HCT116 (cell line): Measurements from ENCODE around the gene ARHGEF17. TPM values are rescaled to one million over a fixed set of nuclear protein-coding genes. Genes with fewer than 3 reads are reported as not detected.

Experiments
- ATAC-seq: fragments of 200-7000 bp; cut with Tn5 transposase; 2 replicates; pipeline ENCODE4 v1.9.1; 2020; ENCODE audit warnings: mild to moderate bottlenecking, moderate library complexity
- BruUV-seq: library from RNA; stranded (reverse); fragments of 400-500 nt; replicated peaks from 2 replicates; lab custom pipeline; 2021; lab: Mats Ljungman, UMichigan
- CTCF ChIA-PET: fragments of 300-600 bp; sonication (Branson Sonifier 250); formaldehyde crosslinking; loops from one replicate; lab custom pipeline; 2021; ENCODE audit warnings: antibody characterized with exemption; lab: Charles Lee
- POLR2A ChIA-PET: fragments of 300-600, 350-600 bp; sonication (Branson Sonifier 250); formaldehyde crosslinking; loops from one replicate; lab custom pipeline; 2021; ENCODE audit warnings: antibody characterized with exemption; lab: Charles Lee
- RAD21 ChIA-PET, 2 experiments: fragments of 300-600 bp; sonication (Branson Sonifier 250); formaldehyde crosslinking; loops; one replicate each; lab custom pipeline; 2023; ENCODE audit warnings: low total read pairs in 2 of 2; ENCODE audit not compliant: uncharacterized antibody in 2 of 2, unreplicated experiment in 2 of 2, low non-redundant PET in 1 of 2; lab: Charles Lee
- DNase-seq: peaks from one replicate; pipeline ENCODE4 v3.0.0-alpha.2; 2010; ENCODE audit warnings: low read depth, low spot score
- H2AFZ ChIP-seq: fragments of 200-600 bp; shearing (Covaris generic), sonication (generic); 2 replicates; pipeline ENCODE4 v1.6.1; 2017; ENCODE audit warnings: low read depth, mixed run types, mixed read lengths, antibody characterized with exemption, low read length; ENCODE audit not compliant: poor library complexity, severe bottlenecking
- H3K27ac ChIP-seq: 2 replicates; pipeline ENCODE4 v1.5.1; 2012; ENCODE audit warnings: low read depth, low read length
- H3K27me3 ChIP-seq: fragments of 200-600 bp; sonication (generic); 2 replicates; pipeline ENCODE4 v1.6.1; 2016; ENCODE audit warnings: mixed run types, low read length, mixed read lengths; ENCODE audit not compliant: insufficient read depth
- H3K36me3 ChIP-seq, 2 experiments: fragments of 200-500 bp in 1 of 2; fragments of 200-600 bp in 1 of 2; sonication (Bioruptor generic) in 1 of 2; sonication (generic) in 1 of 2; 2 replicates each; pipeline versions ENCODE4 v1.5.1 to v1.6.1; 2014 to 2016; ENCODE audit warnings: low read length in 2 of 2, inconsistent platforms in 1 of 2, mixed read lengths in 1 of 2, mixed run types in 1 of 2; ENCODE audit not compliant: insufficient read depth in 2 of 2, control insufficient read depth in 1 of 2
- H3K4me1 ChIP-seq, 2 experiments: fragments of 200-600 bp in 1 of 2; sonication (generic) in 1 of 2; 2 replicates each; pipeline versions ENCODE4 v1.5.1 to v1.6.1; 2012 to 2017; ENCODE audit warnings: low read length in 2 of 2, inconsistent platforms in 1 of 2, mild to moderate bottlenecking in 1 of 2, mixed read lengths in 1 of 2, mixed run types in 1 of 2, moderate library complexity in 1 of 2; ENCODE audit not compliant: insufficient read depth in 2 of 2, control insufficient read depth in 1 of 2
- H3K4me2 ChIP-seq: fragments of 200-600 bp; sonication (generic); 2 replicates; pipeline ENCODE4 v1.6.1; 2017; ENCODE audit warnings: mixed run types, low read length, mixed read lengths
- H3K4me3 ChIP-seq, 2 experiments: fragments of 200-600 bp in 1 of 2; sonication (generic) in 1 of 2; replicated peaks in 1 of 2; 2 replicates each; pipeline ENCODE4 v1.5.1; 2011 to 2016; ENCODE audit warnings: low read length in 2 of 2, control low read depth in 1 of 2, low read depth in 1 of 2, mild to moderate bottlenecking in 1 of 2, mixed read lengths in 1 of 2, mixed run types in 1 of 2
- H3K79me2 ChIP-seq: fragments of 200-600 bp; sonication (generic); 2 replicates; pipeline ENCODE4 v1.6.1; 2017; ENCODE audit warnings: mild to moderate bottlenecking, mixed run types, low read length, moderate library complexity, mixed read lengths; ENCODE audit not compliant: insufficient read depth
- H3K9ac ChIP-seq: fragments of 200-600 bp; sonication (generic); 2 replicates; pipeline ENCODE4 v1.6.1; 2016; ENCODE audit warnings: low read length, mixed read lengths
- H3K9me2 ChIP-seq: fragments of 200-600 bp; sonication (generic), shearing (Covaris generic); 2 replicates; pipeline ENCODE4 v1.6.1; 2017; ENCODE audit warnings: mixed run types, mild to moderate bottlenecking, moderate library complexity; ENCODE audit not compliant: insufficient read depth
- H3K9me3 ChIP-seq, 2 experiments: fragments of 200-500 bp in 1 of 2; fragments of 200-600 bp in 1 of 2; sonication (Bioruptor generic) in 1 of 2; sonication (generic) in 1 of 2; 2 replicates each; pipeline ENCODE4 v1.6.1; 2014 to 2017; ENCODE audit warnings: low read length in 2 of 2, mixed read lengths in 2 of 2, inconsistent platforms in 1 of 2, low read depth in 1 of 2, mild to moderate bottlenecking in 1 of 2, mixed run types in 1 of 2, moderate library complexity in 1 of 2; ENCODE audit not compliant: control insufficient read depth in 1 of 2, insufficient read depth in 1 of 2
- H4K20me1 ChIP-seq: fragments of 200-600 bp; sonication (generic), shearing (Covaris generic); 2 replicates; pipeline ENCODE4 v1.6.1; 2017; ENCODE audit warnings: mixed run types, mild to moderate bottlenecking, moderate library complexity; ENCODE audit not compliant: insufficient read depth
- CBX3 ChIP-seq: IDR thresholded peaks from 2 replicates; pipeline ENCODE4 v1.6.1; 2012; ENCODE audit warnings: low read depth
- CEBPB ChIP-seq: IDR thresholded peaks from 2 replicates; pipeline ENCODE4 v1.6.1; 2012; ENCODE audit warnings: low read depth
- ELF1 ChIP-seq: IDR thresholded peaks from 2 replicates; pipeline ENCODE4 v1.6.1; 2012; ENCODE audit warnings: low read depth, borderline replicate concordance
- EZH2 ChIP-seq: fragments of 200-600 bp; sonication (generic); IDR thresholded peaks from 2 replicates; pipeline ENCODE4 v1.6.1; 2017; ENCODE audit warnings: antibody characterized with exemption, mixed run types
- JUND ChIP-seq: IDR thresholded peaks from 2 replicates; pipeline ENCODE4 v1.6.1; 2012
- MAX ChIP-seq: IDR thresholded peaks from 2 replicates; pipeline ENCODE4 v1.6.1; 2012
- POLR2A ChIP-seq: IDR thresholded peaks from 2 replicates; pipeline ENCODE4 v1.7.0; 2011; ENCODE audit warnings: borderline replicate concordance; ENCODE audit not compliant: insufficient read depth, insufficient read length; ENCODE audit errors: extremely low read depth
- POLR2AphosphoS5 ChIP-seq: IDR thresholded peaks from 2 replicates; pipeline ENCODE4 v1.6.1; 2011; ENCODE audit warnings: mild to moderate bottlenecking, low read depth, low read length, moderate library complexity
- RAD21 ChIP-seq: IDR thresholded peaks from 2 replicates; pipeline ENCODE4 v1.6.1; 2012; ENCODE audit warnings: low read depth, mild to moderate bottlenecking
- SIN3A ChIP-seq: IDR thresholded peaks from 2 replicates; pipeline ENCODE4 v1.6.1; 2012; ENCODE audit warnings: low read depth
- SP1 ChIP-seq: IDR thresholded peaks from 2 replicates; pipeline ENCODE4 v1.6.1; 2012; ENCODE audit warnings: low read depth
- SRF ChIP-seq: IDR thresholded peaks from 2 replicates; pipeline ENCODE4 v1.6.1; 2012; ENCODE audit warnings: low read depth
- TCF7L2 ChIP-seq: IDR thresholded peaks from 2 replicates; pipeline ENCODE4 v1.7.0; 2011; ENCODE audit warnings: borderline replicate concordance, inconsistent platforms; ENCODE audit not compliant: insufficient read depth, insufficient read length; ENCODE audit errors: extremely low read depth
- ZFX ChIP-seq: fragments of 450-650 bp; IDR thresholded peaks from 2 replicates; pipeline ENCODE4 v1.6.1; 2017
- intact Hi-C: fragments of 100-400 bp; cut with micrococcal nuclease; formaldehyde crosslinking; loops from 2 replicates; pipeline ENCODE4 v1.10.0; 2022
- total RNA-seq: library from RNA; stranded (reverse); gene quantifications from one replicate; pipeline ENCODE4 v1.2.1, GENCODE V29; 2021; ENCODE audit not compliant: unreplicated experiment
- TF ChIP-seq, protein P1 (sequence below): IDR thresholded peaks from 2 replicates; pipeline ENCODE4 v1.6.1; 2011; ENCODE audit warnings: mild to moderate bottlenecking, low read length, moderate library complexity; ENCODE audit not compliant: insufficient replicate concordance; ENCODE audit errors: extremely low read depth
- TF ChIP-seq, protein P2 (sequence below), 3 experiments: fragments of 200-600 bp in 1 of 3; sonication (generic) in 1 of 3; IDR thresholded peaks in 2 of 3; conservative IDR thresholded peaks in 1 of 3; 2 replicates each; pipeline ENCODE4 v1.5.1; 2012 to 2017; ENCODE audit warnings: low read depth in 2 of 3, low read length in 2 of 3, antibody characterized with exemption in 1 of 3, borderline replicate concordance in 1 of 3, control low read depth in 1 of 3, mild to moderate bottlenecking in 1 of 3, mixed read lengths in 1 of 3, mixed run types in 1 of 3, moderate library complexity in 1 of 3; ENCODE audit not compliant: insufficient read depth in 1 of 3
- TF ChIP-seq, protein P3 (sequence below): IDR thresholded peaks from 2 replicates; pipeline ENCODE4 v1.6.1; 2012

The ARHGEF17 gene
- total RNA-seq, 1 experiment from 2014 or later, result 18.2 TPM

GRCh38 chr11:73315293-73316020 is 7.4 kb downstream of the ARHGEF17 start:
- POLR2A ChIA-PET, result interaction anchor here (1.1 kb wide), 1 partner anchor 8 kb away, joined by 3 read pairs; no protein-coding TSS in a partner anchor

More at GRCh38 chr11:73315293-73316020, 7.4 kb downstream of the ARHGEF17 start:
- ChIA-PET CTCF (interaction anchor here (1.2 kb wide), 1 partner anchor 15 kb away, joined by 3 read pairs; no protein-coding TSS in a partner anchor), RAD21 (interaction anchor here in 1 of 2 experiments (0.6 kb wide), 1 partner anchor 13 kb away, joined by 3 read pairs; no protein-coding TSS in a partner anchor)
- BruUV-seq, result no TSS peak
- TF ChIP-seq, protein P1, sequence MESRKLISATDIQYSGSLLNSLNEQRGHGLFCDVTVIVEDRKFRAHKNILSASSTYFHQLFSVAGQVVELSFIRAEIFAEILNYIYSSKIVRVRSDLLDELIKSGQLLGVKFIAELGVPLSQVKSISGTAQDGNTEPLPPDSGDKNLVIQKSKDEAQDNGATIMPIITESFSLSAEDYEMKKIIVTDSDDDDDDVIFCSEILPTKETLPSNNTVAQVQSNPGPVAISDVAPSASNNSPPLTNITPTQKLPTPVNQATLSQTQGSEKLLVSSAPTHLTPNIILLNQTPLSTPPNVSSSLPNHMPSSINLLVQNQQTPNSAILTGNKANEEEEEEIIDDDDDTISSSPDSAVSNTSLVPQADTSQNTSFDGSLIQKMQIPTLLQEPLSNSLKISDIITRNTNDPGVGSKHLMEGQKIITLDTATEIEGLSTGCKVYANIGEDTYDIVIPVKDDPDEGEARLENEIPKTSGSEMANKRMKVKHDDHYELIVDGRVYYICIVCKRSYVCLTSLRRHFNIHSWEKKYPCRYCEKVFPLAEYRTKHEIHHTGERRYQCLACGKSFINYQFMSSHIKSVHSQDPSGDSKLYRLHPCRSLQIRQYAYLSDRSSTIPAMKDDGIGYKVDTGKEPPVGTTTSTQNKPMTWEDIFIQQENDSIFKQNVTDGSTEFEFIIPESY, result no peak
- TF ChIP-seq, protein P2, sequence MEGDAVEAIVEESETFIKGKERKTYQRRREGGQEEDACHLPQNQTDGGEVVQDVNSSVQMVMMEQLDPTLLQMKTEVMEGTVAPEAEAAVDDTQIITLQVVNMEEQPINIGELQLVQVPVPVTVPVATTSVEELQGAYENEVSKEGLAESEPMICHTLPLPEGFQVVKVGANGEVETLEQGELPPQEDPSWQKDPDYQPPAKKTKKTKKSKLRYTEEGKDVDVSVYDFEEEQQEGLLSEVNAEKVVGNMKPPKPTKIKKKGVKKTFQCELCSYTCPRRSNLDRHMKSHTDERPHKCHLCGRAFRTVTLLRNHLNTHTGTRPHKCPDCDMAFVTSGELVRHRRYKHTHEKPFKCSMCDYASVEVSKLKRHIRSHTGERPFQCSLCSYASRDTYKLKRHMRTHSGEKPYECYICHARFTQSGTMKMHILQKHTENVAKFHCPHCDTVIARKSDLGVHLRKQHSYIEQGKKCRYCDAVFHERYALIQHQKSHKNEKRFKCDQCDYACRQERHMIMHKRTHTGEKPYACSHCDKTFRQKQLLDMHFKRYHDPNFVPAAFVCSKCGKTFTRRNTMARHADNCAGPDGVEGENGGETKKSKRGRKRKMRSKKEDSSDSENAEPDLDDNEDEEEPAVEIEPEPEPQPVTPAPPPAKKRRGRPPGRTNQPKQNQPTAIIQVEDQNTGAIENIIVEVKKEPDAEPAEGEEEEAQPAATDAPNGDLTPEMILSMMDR (IDR thresholded peaks at IDR 0.05 in 2 of 3, conservative IDR thresholded peaks at IDR 0.05 in 1 of 3; ENCODE audit: borderline replicate concordance in 1 of 3, insufficient read depth in 1 of 3, low read depth in 2 of 3, low read length in 2 of 3), result no peak
- TF ChIP-seq SRF (no peak), JUND (no peak), MAX (no peak), RAD21 (no peak), CBX3 (no peak), TCF7L2 (no peak), POLR2AphosphoS5 (no peak), SP1 (no peak), SIN3A (no peak), CEBPB (no peak), EZH2 (no peak), ZFX (no peak), ELF1 (no peak), POLR2A (no peak)
- TF ChIP-seq, protein P3, sequence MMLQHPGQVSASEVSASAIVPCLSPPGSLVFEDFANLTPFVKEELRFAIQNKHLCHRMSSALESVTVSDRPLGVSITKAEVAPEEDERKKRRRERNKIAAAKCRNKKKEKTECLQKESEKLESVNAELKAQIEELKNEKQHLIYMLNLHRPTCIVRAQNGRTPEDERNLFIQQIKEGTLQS, result no peak
- no peak for DNase-seq
- Histone ChIP-seq H3K4me2 (no peak overlapping the region), H3K9ac (no peak overlapping the region), H3K9me3 (no peaks in the 10 kb centered on the region), H3K36me3 (no peaks in the 10 kb centered on the region), H3K4me1 (peaks cover 7 to 24% of the 10 kb centered on the region in 2 experiments), H3K4me3 (no peak overlapping the region), H3K9me2 (no peaks in the 10 kb centered on the region), H3K79me2 (peaks cover 6% of the 10 kb centered on the region; the same call in 1 of the 2 replicates), H4K20me1 (no peaks in the 10 kb centered on the region), H3K27ac (no peak overlapping the region), H2AFZ (no peak overlapping the region), H3K27me3 (no peaks in the 10 kb centered on the region)
- intact Hi-C loops, result no loop called here
- ATAC-seq, result no peak
